IPS-18a (cell line): ENCODE results near the gene SPATA13.

Experiments
- H3K27ac ChIP-seq: one replicate; pipeline ENCODE4 v1.5.1; 2013; ENCODE audit warnings: low read length
- H3K27me3 ChIP-seq: one replicate; pipeline ENCODE4 v1.6.1; 2013; ENCODE audit warnings: mild to moderate bottlenecking, low read length; ENCODE audit not compliant: control insufficient read depth, insufficient read depth
- H3K36me3 ChIP-seq: one replicate; pipeline ENCODE4 v1.6.1; 2013; ENCODE audit warnings: low read depth, low read length; ENCODE audit not compliant: control insufficient read depth
- H3K4me1 ChIP-seq: one replicate; pipeline ENCODE4 v1.6.1; 2013; ENCODE audit warnings: low read depth, low read length; ENCODE audit not compliant: control insufficient read depth
- H3K4me3 ChIP-seq: one replicate; pipeline ENCODE4 v1.5.1; 2013; ENCODE audit warnings: low read length
- H3K9ac ChIP-seq: one replicate; pipeline ENCODE4 v1.6.1; 2013; ENCODE audit warnings: mild to moderate bottlenecking, low read length, moderate library complexity
- H3K9me3 ChIP-seq: one replicate; pipeline ENCODE4 v1.6.1; 2013; ENCODE audit warnings: low read depth, low read length; ENCODE audit not compliant: control insufficient read depth

Gene SPATA13

DNA sequence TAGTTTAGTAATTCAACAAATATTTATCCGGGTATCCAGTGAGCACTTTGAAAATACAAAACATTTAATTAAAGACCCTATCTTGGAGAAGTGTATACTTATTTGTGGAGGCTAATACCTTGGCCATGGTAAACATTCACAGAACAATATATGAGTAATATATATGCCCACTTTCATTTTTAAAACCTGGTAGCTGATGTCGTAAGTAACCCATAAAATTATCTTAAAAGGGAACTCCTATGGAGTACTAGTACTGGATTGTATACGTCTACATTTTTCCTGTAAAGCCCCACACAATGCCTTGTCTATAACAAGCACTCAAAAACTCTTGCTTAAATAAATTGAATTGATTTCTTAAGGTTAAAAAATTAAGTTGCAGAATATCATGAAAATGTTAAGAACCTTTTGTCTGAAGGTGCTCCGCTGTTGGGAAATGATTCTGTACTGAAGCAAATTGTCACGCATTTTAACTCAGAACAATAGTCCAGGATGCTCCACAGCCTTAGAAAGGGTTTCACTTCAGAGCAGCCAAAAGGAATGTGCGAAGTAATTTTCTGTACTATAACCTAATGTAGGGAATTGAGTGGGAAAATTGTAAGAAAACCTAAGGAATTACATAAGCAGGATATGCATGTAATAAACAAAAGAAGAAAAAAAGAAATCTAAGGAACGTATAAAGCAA, 90.0 kb downstream of the SPATA13 start:
- Histone ChIP-seq H3K27ac (no peak overlapping the region), H3K36me3 (peaks cover 3% of the 10 kb centered on the region), H3K9me3 (no peaks in the 10 kb centered on the region)

DNA sequence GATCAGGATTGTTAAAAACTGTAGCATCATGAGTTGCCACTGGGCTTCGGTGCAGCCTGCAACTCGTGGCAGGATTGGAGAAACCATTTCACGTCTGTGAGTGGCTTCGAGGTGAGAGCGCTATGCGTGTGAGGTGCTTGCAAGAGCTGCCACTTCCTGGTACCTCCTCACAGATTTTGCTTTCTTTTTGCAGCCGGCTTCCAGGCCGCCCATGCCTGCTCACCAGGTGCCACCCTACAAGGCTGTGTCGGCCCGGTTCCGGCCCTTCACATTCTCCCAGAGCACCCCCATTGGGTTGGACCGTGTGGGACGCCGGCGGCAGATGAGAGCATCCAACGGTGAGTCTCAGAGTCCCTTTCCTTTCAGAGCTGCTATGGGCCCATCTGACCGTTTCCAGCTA, 91.0 kb downstream of the SPATA13 start:
- no peak overlapping the region for H3K27ac ChIP-seq
- H3K4me1 ChIP-seq = peaks cover 2% of the 10 kb centered on the region
- no peaks in the 10 kb centered on the region for H3K9me3 ChIP-seq
- no peak overlapping the region for H3K4me3 ChIP-seq
- peaks cover 3% of the 10 kb centered on the region for H3K36me3 ChIP-seq
- no peaks in the 10 kb centered on the region for H3K27me3 ChIP-seq
- H3K9ac ChIP-seq = no peak overlapping the region

More for the DNA sequence above, 90.0 kb downstream of the SPATA13 start:
- Histone ChIP-seq H3K4me3 (no peak overlapping the region), H3K27me3 (no peaks in the 10 kb centered on the region), H3K9ac (no peak overlapping the region), H3K4me1 (peaks cover 2% of the 10 kb centered on the region)

DNA sequence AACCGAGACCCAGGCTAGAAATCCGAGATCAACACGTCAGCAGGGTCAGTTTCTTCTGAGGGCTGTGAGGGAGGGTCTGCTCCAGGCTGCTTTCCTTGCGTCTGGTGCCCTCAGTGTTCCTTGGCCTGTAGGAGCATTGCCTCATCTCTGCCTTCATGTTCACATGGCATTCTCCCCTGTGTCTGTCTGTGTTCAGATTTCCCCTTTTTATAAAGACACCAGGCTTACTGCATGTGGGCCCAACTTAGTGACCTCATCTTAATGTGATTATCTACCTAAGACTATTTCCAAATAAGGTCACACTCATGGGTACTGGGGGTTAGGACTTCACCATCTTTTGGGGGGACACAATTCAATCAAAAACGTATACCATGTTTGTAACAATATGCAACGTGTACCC, 91.6 kb downstream of the SPATA13 start:
- peaks cover 3% of the 10 kb centered on the region for H3K36me3 ChIP-seq
- H3K27ac ChIP-seq = no peak overlapping the region
- peaks cover 2% of the 10 kb centered on the region for H3K4me1 ChIP-seq
- H3K27me3 ChIP-seq = no peaks in the 10 kb centered on the region
- H3K9ac ChIP-seq = no peak overlapping the region
- no peaks in the 10 kb centered on the region for H3K9me3 ChIP-seq
- H3K4me3 ChIP-seq = no peak overlapping the region

DNA sequence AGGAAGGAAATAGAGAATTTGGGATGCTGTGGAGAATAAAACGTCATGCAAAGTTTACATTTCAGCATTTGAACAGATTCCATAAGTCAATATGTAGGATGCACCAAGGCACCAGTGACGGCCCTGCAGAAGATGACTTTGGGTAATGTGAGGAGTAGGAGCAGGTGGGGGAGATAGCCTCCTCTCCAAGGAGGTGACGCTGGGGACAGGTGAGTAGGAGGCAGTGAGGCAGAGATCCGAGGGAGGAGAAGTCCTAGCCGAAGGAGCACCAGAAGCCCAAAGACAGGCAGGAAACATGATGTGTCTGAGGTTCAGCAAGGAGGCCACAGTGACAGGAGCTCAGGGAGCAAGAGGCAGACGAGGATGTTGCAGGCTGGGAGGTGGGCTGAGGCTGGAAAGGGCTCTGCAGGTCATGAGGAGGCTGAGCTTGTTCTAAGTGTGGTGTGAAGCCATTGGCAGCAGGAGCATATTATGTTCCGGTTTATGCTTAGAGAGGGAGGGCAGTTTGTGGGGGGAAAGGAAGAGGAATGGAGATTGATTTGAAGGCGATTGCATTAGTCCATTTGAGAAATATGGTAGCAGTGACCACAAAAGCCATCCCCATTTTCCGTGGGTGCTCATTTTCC, 93.1 kb downstream of the SPATA13 start:
- Histone ChIP-seq H3K9me3 (no peaks in the 10 kb centered on the region), H3K27me3 (no peaks in the 10 kb centered on the region), H3K27ac (no peak overlapping the region), H3K4me1 (peaks cover 2% of the 10 kb centered on the region), H3K9ac (no peak overlapping the region), H3K4me3 (no peak overlapping the region), H3K36me3 (peaks cover 3% of the 10 kb centered on the region)

DNA sequence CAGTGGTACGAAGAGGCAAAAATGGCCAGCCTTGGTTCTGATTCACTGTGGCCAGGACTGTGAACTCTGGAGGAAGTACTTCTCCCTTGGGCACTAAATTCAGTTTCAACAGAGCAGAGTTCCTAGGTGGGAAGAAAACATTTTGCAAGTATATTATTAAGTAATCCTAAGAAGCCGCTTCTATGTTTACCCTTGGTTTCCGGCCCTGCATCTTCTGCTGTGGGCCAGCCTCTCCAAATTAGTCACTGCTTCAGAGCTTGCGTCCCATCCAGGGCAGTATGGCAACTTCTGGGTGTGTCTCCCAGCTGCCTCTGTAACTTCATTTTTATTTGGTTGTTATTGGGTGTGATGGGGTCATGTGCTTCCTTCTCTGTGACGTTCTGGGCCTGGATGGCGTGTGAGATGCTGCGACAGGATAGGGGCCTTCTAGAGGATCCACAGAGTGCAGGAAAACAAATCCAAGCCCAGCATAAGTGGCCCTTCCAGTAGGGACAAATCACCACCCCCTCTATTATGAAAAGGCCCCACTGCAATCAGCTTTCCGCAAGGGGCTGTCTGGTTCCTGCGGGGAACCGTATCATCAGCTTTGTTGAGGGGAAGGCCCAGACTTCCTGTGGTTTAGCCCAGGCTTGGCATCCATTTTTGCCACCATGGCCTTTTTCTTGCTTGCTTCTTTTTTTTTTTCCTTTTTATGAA, 93.8 kb downstream of the SPATA13 start:
- no peaks in the 10 kb centered on the region for H3K27me3 ChIP-seq
- no peaks in the 10 kb centered on the region for H3K4me1 ChIP-seq
- no peak overlapping the region for H3K27ac ChIP-seq
- H3K36me3 ChIP-seq = peaks cover 3% of the 10 kb centered on the region
- no peaks in the 10 kb centered on the region for H3K9me3 ChIP-seq
- H3K9ac ChIP-seq = no peak overlapping the region
- H3K4me3 ChIP-seq = no peak overlapping the region

DNA sequence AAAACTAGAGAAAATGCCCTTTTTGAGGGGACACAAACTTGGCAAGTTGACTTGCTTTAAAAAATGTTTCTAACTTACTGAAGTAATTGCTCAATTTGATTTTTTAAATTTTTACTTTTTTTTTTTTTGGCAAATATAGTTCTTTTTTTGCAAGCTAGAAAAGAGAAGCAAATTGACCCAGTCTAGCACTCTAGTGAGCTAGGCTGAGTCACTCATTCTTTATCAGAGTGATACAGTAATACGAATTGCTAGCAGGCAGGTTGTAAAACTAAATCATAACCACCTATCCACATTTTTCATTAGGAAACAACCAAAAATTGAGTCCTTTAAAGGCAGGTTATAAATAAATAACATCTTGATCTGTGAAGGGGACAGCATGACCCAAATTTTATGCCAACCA, 97.0 kb downstream of the SPATA13 start:
- Histone ChIP-seq H3K9ac (no peak overlapping the region), H3K9me3 (no peaks in the 10 kb centered on the region), H3K4me1 (no peaks in the 10 kb centered on the region), H3K27me3 (no peaks in the 10 kb centered on the region), H3K4me3 (no peak overlapping the region), H3K36me3 (no peaks in the 10 kb centered on the region), H3K27ac (no peak overlapping the region)

DNA sequence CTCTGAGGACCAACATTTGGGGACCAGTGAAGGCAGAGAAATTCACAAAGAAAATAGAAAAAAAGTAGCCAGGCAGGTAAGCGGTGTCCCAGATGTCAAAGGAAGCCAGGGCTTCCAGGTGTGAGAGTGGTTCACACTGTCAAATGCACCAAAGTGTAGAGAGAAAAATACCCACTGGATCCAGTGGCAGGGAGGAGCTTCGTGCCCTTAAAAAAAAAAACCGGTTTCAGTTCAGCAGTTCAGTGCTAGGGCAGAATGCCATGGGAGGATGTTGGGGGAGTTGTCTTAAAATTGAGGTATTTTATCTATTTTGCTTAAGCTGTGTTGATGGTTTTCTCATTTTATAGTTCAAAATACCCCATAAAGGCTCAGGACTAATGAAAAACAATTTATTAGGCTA, 101.0 kb downstream of the SPATA13 start:
- no peak overlapping the region for H3K4me3 ChIP-seq
- H3K27ac ChIP-seq = no peak overlapping the region
- no peaks in the 10 kb centered on the region for H3K27me3 ChIP-seq
- H3K4me1 ChIP-seq = no peaks in the 10 kb centered on the region
- H3K9ac ChIP-seq = no peak overlapping the region
- no peaks in the 10 kb centered on the region for H3K36me3 ChIP-seq
- no peaks in the 10 kb centered on the region for H3K9me3 ChIP-seq

DNA sequence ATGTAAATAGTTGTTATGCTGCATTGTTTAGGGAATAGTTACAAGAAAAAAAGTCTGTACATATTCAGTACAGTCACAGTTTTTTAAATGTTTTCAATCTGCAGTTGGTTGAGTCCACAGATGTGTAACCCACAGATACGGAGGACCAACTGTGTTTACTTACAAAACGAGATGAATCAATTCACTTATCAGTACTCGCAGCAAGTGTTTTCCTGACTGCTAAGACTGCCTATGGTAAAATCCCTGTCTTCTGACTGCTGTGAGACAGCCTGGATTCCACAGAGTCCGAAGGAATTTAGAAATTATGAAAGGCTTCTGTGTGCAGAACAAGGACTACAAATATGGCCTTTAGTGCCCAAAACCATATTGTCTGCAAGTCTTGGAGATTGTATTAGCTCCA, 103.1 kb downstream of the SPATA13 start:
- Histone ChIP-seq H3K9me3 (no peaks in the 10 kb centered on the region), H3K4me1 (no peaks in the 10 kb centered on the region), H3K4me3 (no peak overlapping the region), H3K9ac (no peak overlapping the region), H3K36me3 (no peaks in the 10 kb centered on the region), H3K27ac (no peak overlapping the region), H3K27me3 (no peaks in the 10 kb centered on the region)

DNA sequence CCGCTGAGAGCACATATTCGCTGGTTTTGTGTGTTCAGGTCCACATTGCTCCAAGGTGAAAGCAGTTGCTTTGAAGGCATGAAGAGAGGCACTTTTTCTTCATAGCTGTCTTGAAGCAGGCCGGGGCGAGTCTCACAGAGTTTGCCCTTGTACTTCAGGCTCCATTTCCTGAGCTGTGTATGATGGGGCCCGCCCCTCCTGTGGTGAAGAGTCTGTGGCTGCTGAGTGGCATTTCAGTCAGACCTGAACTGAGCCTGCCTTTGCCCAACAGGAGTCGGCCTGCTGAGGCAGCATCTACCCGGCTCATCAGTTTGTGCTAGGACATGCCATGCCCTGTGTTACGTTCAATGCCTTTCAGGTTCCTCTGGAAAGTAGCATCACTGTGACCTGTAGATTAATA, 104.5 kb downstream of the SPATA13 start:
- Histone ChIP-seq H3K4me1 (no peaks in the 10 kb centered on the region), H3K27me3 (no peaks in the 10 kb centered on the region), H3K9me3 (no peaks in the 10 kb centered on the region), H3K36me3 (no peaks in the 10 kb centered on the region), H3K4me3 (no peak overlapping the region), H3K9ac (no peak overlapping the region), H3K27ac (no peak overlapping the region)

DNA sequence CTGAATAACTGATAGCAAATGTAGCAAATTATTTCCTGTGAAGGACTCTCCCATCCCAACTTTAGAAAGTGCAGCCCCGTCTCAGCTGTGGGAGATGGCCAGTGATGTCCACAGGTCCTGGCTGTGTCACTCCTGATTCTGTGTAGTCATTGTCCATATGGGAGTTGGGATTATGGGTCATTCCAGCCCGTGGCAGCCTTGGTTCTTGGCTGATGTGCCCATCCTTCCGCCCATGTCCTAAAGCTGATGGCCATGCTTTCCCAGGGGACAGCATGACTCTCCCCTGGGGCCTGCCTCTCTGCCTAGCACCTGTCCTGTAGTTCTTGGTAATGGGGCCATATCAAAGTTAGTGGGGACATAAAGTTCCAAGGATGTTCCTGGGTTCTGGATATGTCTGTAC, 104.9 kb downstream of the SPATA13 start:
- H3K36me3 ChIP-seq = no peaks in the 10 kb centered on the region
- H3K4me3 ChIP-seq = no peak overlapping the region
- no peaks in the 10 kb centered on the region for H3K27me3 ChIP-seq
- no peak overlapping the region for H3K9ac ChIP-seq
- H3K4me1 ChIP-seq = no peaks in the 10 kb centered on the region
- H3K9me3 ChIP-seq = no peaks in the 10 kb centered on the region
- no peak overlapping the region for H3K27ac ChIP-seq

DNA sequence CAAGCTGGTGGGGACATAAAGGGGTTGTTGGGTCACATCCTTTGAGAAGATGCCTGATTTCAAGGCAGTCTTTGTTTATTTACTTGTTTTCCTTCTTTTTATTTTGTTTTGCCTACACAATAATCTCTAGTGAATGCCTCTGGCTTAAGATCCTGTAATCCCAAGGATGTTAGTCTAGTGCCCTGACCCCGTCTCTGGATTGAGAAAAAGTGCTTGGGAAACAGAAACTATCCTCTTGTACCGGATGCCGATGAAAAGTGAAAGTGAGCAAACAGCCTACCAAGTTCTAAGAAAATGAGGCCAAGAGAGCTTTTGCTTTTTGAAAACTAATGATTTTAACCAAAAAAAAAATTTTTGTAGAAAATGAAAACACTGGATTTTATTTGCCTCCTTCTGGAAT, 106.8 kb downstream of the SPATA13 start:
- Histone ChIP-seq H3K27ac (no peak overlapping the region), H3K4me3 (no peak overlapping the region), H3K9ac (no peak overlapping the region), H3K4me1 (no peaks in the 10 kb centered on the region), H3K36me3 (no peaks in the 10 kb centered on the region), H3K27me3 (no peaks in the 10 kb centered on the region), H3K9me3 (no peaks in the 10 kb centered on the region)

DNA sequence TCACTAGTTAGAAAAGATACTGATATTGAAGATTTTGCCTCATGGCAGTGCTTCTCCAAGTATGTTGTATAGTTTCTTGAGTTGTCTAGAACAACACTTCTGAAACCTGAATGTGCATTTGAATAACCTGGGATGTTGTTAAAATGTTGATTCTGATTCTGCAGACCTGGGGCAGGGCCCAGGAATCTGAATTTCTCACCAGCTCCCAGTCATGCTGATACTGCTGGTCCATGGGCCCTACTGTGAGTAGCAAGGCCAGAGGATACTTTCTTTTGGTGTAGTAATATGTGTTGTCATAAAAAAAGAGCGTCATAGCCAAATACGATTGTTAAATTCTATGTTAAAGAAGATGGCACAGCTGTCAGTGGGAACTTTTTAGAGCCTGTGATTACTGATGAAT, 107.3 kb downstream of the SPATA13 start:
- Histone ChIP-seq H3K27me3 (no peaks in the 10 kb centered on the region), H3K9me3 (no peaks in the 10 kb centered on the region), H3K9ac (no peak overlapping the region), H3K27ac (no peak overlapping the region), H3K4me1 (no peaks in the 10 kb centered on the region), H3K36me3 (no peaks in the 10 kb centered on the region), H3K4me3 (no peak overlapping the region)
